HCT116 (cell line): Measurements from ENCODE around the gene LRRN4CL.

ENCODE experiments used
- JUND ChIP-seq: IDR thresholded peaks from 2 replicates; pipeline ENCODE4 v1.6.1; 2012
- POLR2A ChIP-seq: IDR thresholded peaks from 2 replicates; pipeline ENCODE4 v1.7.0; 2011; ENCODE audit warnings: borderline replicate concordance; ENCODE audit not compliant: insufficient read depth, insufficient read length; ENCODE audit errors: extremely low read depth
- POLR2AphosphoS5 ChIP-seq: IDR thresholded peaks from 2 replicates; pipeline ENCODE4 v1.6.1; 2011; ENCODE audit warnings: mild to moderate bottlenecking, low read depth, low read length, moderate library complexity
- TCF7L2 ChIP-seq: IDR thresholded peaks from 2 replicates; pipeline ENCODE4 v1.7.0; 2011; ENCODE audit warnings: borderline replicate concordance, inconsistent platforms; ENCODE audit not compliant: insufficient read depth, insufficient read length; ENCODE audit errors: extremely low read depth
- ZFX ChIP-seq: fragments of 450-650 bp; IDR thresholded peaks from 2 replicates; pipeline ENCODE4 v1.6.1; 2017

- TF ChIP-seq POLR2A (no peak), ZFX (no peak), TCF7L2 (no peak), POLR2AphosphoS5 (no peak), JUND (no peak)
Measured at GRCh38 chr11:62716816-62717215, 27.5 kb upstream of the LRRN4CL start.
